Stimulated activated CD4-positive, alpha-beta T cell treated with anti-CD3 and anti-CD28 coated beads, Interleukin-15, amount 100 ng/mL, for 24 hours (primary cell): ENCODE results near the gene PTPN12.
A peak's percentile ranks its signal among the peaks of the same experiment; 100 is the strongest.
"Not testable (repeated sequence)": the region's sequence is repeated elsewhere in the genome, so short reads cannot be mapped to it uniquely, and the experiment has no call there.

ENCODE experiments used
- DNase-seq: peaks from one replicate; pipeline ENCODE4 v3.0.0-alpha.2; 2020

PTPN12 gene

DNA sequence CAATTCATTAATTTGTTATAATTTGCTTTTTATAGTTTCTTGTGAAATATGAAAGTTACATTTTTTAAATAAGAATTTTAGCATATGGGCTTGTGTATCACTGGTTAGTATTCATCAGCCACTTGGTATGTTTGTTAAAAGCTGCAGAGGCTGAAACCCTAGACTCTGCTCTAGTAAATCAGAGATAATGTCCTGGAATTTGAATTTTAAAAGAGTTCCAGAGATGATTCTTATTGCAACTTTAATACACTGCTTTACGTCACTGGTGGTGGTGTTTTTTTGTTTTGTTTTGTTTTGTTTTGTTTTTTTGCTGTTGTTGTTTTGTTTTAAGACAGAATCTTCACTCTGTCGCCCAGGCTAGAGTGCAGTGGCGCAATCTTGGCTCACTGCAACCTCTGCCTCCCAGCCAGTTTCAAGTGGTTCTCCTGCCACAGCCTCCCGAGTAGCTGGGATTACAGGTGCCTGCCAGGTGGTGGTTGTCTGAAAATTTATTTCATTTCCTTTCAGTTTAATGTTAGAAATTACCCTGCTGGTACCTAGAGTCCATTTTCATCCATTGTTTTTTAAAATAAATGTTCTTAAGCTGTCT lies 43.8 kb downstream of the PTPN12 start:
- DNase-seq = no peak

DNA sequence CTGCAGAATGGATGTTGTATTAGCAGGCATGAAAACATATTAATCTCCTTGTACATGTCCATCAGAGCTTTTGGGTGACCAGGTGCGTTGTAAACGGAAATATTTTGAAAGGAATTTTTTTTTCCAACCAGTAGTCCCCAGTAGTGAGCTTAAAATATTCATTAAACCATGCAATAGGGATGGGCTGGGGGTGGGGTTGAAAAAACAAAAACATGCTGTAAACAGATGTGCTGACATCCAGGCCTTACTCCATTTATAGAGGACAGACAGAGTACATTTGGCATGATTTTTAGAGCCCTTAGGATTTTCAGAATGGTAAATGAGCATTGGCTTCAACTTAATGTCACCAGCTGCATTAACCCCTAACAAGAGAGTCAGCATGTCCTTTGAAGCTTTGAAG lies 50.2 kb downstream of the PTPN12 start:
- DNase-seq = no peak

DNA sequence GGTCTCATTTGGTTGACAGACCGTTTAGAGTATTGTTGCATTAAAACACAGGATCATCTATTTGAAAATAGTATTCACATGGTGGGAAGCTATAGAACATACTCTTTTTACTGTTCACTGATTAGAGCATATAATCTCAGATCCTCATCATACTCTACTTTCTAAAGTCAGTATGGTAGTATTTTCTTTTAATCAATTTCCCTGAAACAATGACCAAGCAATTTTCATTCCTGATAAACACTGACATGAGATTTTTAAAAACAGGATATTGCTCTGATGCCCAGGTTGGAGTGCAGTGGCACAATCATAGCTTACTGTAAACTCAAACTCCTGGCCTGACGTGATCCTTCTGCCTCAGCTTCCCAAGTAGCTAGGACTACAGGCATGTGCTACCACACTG lies 63.9 kb downstream of the PTPN12 start:
- DNase-seq = no peak

DNA sequence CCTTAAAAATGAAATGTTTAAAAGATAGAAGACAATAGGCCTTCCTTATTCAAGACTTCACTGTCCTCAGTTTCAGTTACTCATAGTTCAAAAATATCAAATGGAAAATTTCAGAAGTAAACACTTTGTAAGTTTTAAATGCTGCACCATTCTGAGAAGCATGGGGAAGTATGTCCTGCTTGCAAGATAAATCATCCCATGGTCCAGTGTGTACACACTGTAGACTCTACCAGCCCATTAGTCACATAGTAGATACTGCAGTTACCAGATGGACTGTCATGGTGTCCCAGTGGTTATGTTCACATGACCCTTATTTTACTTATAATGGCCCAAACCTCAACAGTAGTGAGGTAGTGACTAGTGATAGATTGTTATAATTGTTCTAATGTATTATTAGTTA lies 69.5 kb downstream of the PTPN12 start:
- no peak for DNase-seq

DNA sequence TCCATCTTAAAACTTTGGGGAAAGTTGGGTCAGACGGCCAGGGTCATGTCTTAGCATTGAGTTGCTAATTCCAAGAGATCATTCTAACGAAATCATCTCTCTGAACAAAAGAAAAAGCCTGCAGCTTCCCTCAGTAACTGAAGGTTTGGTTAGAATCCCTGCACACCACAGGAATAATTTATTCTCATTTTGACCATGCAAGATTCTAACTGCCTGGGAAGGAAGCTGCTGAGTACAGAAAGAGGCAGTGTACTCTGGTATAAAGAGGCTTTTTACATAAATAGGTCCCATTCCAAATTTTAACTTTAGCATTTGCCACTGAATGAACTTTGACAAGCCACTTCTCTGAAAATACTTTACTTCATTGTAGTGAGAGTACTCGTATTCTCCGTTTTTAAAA lies 82.2 kb downstream of the PTPN12 start:
- no peak for DNase-seq

DNA sequence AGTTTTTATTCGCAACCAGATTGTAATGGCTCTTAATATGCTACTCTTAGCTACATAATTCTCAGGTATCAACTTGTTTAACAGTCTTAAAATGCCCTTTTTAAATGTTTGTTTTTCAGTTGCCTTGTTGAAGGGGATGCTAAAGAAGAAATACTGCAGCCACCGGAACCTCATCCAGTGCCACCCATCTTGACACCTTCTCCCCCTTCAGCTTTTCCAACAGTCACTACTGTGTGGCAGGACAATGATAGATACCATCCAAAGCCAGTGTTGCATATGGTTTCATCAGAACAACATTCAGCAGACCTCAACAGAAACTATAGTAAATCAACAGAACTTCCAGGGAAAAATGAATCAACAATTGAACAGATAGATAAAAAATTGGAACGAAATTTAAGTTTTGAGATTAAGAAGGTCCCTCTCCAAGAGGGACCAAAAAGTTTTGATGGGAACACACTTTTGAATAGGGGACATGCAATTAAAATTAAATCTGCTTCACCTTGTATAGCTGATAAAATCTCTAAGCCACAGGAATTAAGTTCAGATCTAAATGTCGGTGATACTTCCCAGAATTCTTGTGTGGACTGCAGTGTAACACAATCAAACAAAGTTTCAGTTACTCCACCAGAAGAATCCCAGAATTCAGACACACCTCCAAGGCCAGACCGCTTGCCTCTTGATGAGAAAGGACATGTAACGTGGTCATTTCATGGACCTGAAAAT lies 89.7 kb downstream of the PTPN12 start:
- DNase-seq = no peak

DNA sequence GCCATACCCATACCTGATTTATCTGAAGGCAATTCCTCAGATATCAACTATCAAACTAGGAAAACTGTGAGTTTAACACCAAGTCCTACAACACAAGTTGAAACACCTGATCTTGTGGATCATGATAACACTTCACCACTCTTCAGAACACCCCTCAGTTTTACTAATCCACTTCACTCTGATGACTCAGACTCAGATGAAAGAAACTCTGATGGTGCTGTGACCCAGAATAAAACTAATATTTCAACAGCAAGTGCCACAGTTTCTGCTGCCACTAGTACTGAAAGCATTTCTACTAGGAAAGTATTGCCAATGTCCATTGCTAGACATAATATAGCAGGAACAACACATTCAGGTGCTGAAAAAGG lies 90.2 kb downstream of the PTPN12 start:
- no peak for DNase-seq

DNA sequence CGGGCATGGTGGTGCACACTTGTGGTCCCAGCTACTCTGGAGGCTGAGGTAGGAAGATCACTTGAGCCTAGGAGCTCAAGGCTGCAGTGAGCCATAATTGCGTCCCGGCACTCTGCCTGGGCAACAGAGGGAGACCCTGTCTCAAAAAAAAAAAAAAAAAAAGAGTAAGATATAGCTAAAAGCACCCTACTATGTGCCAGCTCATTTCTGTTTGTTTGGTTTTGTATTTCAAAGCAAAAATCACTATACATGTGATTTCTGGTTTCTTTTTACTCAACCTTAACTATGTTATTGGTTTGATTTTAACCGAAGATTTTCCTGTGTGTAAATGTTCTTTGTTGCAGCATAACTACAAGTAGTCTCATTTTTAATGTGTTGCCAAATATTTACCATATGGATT lies 92.7 kb downstream of the PTPN12 start:
- DNase-seq = no peak

DNA sequence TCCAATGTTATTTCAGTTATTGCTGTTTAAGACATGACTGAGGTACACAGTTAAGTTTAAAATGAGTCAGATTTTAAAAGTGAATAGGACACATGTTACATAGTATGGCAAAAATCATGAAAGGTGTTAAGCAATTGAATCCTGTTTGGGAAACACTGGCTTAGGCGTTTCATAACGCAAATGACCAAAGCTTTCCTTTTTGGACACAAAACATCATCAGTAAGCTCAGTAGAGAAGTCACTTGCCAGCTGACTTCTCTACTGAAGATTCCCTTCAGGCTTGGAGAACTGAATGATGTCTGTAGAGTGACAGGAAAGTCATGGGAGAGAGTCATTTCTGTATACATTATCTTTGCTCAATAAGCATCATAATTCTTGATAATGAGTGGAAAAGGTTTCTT lies 94.7 kb downstream of the PTPN12 start:
- DNase-seq = no peak

DNA sequence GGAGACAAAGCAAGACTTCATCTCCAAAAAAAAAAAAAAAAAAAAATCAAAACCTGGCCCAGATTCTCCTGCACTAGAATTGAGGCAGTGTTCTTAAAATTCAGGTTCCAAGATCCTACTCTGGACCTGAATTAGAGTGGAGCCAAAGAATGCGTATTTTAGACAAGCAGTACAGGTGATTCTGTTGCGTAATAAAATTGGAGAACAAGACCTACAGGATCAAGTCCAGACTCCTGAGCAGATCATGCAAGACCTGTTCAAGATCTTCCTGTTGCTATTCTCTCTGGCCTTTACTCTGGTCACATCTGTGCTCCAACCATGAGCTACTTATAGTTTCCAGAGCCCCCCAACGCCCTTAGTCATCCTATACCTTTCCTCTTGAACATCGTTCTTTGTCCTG lies 107.7 kb downstream of the PTPN12 start:
- no peak for DNase-seq

DNA sequence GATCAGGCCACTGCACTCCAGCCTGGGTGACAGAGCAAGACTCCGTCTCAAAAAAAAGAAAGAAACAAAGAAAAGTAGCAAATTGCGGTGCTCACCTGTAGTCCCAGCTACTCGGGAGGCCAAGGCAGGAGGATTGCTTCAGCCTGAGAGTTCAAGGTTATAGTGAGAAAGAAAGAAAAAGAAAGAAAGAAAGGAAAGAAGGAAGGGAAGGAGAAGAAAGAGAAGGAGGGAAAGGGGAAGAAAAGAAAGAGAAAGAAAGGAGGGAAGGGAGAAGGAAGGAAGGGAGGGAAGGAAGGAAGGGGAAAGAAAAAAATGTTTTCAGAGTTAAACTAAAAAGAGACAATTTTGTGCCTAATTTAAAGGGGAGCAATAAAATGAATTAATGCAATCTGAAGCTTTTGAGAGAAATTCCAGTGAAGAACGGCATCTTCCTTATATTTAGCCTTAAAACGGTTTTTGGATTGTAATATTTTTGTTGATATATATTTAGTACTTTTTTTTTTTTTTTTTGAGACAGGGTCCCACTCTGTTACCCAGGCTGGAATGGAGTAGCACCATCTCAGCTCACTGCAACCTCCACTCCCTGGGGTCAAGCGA lies 111.7 kb downstream of the PTPN12 start:
- DNase-seq = no peak

DNA sequence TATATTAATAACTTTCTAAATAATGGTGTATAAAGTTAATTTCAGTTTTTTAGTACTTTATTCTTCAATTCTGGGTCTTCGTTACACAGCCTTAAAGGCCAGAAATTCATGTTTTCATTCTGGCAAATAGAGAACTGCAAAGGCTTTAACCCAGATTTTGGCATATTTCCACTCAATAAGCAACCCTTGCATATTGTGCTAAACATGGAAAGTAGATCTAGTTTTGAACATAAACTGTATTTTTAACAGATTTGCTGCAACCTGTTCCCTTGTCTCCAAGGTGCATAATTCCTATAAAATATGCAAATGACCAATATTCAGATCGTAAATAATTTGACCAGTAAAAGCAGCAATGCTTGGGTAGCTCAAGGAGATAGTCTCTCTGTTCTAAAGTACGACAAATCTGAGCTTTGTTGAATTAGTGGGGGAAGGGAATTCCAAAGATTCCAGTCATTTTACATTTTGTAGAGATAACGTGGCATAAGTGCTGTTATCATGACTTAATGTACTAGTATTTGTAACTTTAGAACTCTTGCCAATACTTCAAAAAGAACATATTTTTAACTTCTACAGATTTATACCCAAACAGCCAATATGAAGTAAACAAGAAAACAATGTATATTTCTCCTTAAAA lies 112.7 kb downstream of the PTPN12 start:
- DNase-seq = no peak

DNA sequence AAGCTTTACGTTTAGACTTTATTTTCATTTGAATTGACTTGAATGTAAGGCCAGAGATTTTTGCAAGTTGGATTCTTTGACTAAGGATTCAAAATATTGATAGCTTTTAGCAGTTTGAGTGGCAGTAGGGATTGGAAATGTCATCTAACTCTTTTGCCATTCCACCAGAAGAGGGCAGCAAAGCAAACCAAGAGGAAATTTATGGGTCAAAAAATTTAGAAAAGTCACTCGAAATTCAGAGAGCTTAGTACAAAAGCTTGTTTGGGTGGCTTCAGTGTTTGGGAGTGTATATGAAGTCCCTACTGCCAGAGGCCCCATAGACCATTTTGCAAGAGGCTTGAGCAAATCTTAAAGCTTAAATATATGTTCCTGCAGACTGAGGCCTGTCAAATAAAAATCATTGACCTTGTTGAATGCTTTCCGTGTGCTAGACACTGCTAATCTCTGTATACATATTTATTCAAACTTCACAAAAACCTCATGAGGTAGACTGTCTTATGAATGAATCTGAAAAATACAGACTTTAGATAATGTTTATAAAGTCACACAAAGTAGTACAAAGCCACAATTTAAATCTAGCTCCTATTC lies 114.6 kb downstream of the PTPN12 start:
- DNase-seq = peak; percentile 28

DNA sequence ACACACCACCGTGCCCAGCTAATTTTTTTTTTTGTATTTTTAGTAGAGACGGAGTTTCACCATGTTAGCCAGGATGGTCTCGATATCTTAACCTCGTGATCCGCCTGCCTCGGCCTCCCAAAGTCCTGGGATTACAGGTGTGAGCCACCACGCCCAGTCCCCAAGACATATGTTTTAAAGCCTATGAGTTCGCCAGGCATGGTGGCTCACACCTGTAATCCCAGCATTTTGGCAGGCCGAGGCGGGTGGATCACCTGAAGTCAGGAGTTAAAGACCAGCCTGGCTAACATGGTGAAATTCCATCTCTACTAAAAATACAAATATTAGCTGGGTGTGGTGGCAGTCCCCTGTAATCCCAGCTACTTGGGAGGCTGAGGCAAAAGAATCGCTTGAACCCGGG lies 115.7 kb downstream of the PTPN12 start:
- DNase-seq = not testable (repeated sequence)

DNA sequence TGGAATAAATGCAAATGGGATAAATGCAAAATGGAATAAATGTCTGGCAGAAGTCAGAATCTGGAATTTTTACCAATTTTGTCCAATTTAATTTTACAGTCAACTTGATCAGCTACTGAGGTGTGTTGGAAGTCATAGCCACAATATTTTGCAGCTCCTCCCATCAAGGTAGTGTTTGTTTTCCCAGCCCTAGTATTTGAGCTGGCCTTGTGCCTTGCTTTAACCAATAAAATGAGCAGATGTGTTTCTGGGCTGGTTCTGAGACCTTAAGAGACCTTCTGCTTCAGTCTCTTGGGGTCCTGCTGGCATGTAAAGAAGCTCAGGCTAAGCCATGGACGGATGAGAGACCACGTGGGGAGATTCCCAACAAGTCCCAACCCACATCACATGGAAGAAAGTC lies 116.5 kb downstream of the PTPN12 start:
- DNase-seq = no peak

DNA sequence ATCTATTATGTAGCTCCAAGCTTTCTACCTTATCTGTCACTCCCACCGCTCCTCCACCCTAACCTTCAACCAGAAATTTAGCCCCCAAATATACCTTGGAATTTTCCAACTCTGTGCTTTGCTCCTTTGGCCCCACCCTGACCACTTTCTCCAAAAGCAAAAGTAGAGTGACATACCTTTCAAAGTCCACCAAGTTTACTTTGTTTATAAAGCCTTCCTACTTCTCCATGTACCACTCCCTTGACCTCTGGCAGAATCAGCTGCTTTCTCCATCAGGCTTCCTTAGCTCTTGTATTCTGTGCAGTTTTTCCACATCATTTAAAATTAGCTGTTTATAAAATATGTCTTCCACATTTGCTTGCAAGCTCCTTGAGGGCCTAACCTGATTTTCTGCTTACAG lies 118.3 kb downstream of the PTPN12 start:
- DNase-seq = no peak

DNA sequence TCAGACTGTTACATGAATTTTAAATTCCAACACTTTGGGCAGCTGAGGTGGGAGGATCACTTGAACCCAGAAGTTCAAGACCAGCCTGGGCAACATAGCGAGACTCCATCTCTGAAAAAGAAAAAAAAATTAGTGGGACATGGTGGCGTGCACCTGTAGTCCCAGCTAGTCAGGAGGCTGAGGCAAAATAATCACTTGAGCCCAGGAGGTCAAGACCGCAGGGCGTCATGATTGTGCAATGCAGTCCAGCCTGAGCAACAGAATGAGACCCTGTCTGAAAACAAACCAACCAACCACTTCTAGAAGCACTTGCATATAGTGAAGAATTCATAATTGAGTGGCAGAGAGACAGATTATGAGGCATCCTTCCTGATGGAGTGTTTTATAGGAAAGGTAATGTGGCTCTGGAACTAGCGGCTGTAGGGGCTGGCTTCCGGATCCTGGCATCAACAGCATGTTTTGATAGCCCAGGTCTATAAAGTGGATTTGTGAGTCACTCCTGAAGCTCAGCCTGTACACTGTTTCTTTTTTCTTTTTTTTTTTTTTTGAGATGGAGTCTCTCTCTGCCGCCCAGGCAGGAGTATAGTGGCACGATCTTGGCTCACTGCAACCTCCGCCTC lies 118.9 kb downstream of the PTPN12 start:
- no peak for DNase-seq

DNA sequence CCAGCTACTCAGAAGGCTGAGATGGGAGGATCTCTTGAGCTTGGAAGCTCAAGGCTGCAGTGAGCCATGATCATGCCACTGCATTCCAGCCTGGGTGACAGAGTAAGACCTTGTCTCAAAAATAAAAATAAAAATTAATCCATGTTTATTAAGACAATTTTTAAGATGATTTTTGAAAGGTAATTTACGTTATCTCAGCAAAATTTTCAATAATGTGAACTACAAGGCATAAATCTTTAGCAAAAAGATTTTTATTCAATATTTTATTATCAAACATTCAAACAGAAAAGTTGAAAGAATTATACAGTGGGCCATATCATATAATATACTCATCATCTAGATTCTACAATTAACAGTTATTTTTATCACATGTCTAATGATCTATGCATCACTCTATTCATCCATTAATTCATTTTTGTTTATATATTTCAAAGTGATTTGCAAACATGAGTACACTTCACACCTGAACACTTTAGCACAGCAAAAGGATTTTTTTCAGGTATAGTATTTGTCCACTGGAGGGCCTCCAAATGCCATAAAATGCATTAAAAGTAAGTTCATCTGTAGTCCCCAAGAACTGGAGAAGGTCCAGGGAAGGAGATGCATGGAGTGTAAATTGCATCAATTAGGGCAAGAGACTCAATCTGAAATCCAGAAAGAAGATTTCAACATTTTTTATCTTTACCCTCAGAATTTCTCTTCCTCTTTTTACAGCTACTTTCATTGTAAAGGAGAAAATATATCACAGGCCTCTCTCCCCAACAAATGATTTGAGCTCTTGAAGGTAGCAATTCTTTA lies 120.5 kb downstream of the PTPN12 start:
- no peak for DNase-seq

DNA sequence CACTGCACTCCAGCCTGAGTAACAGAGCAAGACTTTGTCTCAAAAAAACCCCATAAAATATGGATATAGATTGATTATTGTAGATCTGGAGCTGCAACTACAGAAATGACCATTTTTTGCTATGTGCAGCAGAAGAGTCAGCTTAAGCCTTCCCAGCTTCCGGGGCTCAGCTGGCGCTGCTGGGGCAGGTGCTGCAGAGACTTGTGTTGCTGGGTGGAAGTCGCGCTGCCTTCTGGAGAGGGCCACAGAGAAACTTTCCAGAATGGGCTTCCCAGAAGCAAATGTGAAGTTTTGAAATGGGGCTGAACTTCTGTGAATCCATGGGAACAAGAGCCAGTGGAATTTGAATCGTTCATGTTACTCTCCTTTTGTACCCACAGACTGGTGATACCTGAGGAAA lies 121.8 kb downstream of the PTPN12 start:
- DNase-seq = no peak

DNA sequence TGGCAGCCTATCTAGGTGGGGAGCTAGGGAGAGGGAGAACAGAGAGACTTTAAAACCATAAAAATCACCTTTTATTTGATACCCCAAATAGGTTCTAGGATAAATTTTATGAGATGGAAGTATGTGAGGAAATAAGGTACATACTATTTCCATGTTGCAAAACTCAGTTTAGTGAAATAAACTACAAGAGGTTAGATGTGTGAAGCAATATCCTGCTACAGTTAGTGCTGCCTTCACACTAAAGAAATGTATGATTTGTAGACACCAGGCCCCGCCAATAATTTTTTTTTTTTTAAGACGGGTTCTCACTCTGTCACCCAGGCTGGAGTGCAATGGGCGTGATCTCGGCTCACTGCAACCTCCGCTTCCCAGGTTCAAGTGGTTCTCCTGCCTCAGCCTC lies 124.7 kb downstream of the PTPN12 start:
- no peak for DNase-seq

DNA sequence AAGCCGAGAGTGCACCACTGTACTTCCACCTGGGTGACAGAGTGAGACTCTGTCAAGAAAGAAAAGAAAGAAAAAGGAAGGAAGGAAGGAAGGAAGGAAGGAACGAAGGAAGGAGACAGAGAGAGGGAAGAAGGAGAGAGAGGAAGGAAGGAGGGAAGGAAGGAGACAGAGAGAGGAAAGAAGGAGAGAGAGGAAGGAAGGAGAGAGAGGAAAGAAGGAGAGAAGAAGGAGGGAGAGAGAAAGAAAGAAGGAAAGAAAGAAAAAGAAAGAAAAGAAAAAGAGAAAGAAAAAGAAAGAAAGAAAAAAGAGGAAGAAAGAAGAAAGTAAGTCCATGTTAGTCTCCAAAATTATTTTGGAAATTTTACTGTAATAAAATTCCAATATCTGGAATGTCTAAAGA lies 125.8 kb downstream of the PTPN12 start:
- no peak for DNase-seq

DNA sequence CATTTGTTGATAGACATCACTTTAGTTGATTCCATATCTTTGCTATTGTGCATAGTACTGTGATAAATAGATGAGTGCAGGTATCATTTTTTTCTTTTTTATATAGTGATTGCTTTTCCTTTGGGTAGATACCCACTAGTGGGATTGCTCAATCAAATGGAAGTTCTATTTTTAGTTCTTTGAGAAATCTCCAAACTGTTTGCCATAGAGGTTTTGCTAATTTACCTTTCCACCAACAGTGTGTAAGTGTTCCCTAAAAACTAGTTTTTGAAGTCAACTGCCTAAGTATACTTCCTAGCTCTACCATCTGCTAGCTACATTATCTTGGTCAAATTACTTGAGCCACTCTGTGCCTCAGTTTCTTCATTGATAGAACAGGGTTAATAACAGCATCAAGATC lies 127.6 kb downstream of the PTPN12 start:
- DNase-seq = no peak

DNA sequence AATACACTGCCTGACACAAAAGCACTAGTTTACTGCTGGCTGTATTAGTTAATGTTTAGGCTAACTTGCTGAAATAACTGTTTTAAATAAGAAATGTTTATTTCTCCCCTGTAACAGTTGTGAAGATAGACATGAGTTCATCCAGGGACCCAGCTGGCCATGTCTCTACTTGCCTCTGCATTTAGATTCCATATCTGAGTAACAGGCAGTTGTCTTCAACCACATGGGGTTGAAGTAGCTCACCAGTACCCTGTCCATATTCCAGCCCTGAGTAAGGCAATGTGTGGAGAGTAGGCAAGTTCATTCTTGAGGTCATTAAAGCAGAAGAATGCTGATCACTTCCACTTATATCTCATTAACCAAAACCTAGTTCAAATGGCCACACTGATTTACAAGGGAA lies 128.1 kb downstream of the PTPN12 start:
- DNase-seq = no peak
